NCI-H2227 (cell line): ENCODE measurements around the gene ATP8A2.
"Not testable (repeated sequence)": the region's sequence is repeated elsewhere in the genome, so short reads cannot be mapped to it uniquely, and the experiment has no call there.

Experiments used
- DNase-seq: peaks from one replicate; lab custom pipeline; 2025; ENCODE audit not compliant: unreplicated experiment; lab: John Stamatoyannopoulos, UW

Gene ATP8A2

DNA sequence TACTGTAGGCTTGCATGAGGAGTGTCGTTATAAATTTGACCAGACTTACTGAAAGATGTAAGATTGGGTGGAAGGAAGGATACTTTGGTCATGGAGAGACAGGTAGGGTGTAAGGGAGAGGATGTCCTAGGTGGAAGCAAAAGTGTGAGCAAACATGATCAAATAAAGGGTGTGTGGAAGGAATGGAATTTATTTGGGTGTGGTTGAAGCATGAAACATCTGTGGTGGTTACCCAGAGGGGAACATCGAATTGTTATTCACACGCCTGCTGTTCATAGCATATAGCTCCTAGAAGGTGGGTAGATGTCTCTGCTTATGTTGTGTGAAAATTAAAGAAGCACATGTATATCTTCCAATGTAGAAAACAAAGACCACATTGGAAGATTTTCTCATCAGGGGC, 157.7 kb downstream of the ATP8A2 start:
- DNase-seq, result no peak

DNA sequence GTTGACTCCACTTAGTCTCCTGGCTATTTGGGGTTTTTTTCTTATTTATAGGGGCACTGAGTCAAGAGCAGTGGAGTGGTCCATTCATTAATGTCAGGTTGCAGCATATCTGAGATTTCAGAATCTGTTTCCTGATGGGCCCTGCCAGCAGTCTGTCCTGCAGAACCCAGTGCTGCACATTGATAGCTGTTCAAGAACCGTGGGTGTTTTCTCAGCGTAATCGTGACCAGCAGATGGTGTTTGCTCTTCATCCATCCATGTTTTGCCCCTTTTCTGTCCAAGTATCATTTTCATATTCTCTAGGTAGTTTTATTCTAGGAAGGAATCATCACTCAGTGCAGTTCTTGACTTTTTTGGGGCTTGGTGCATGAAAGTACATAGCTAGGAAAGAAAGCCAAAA, 166.5 kb downstream of the ATP8A2 start:
- no peak for DNase-seq

GRCh38 chr13:25541434-25542123, 169.8 kb downstream of the ATP8A2 start:
- no peak for DNase-seq

DNA sequence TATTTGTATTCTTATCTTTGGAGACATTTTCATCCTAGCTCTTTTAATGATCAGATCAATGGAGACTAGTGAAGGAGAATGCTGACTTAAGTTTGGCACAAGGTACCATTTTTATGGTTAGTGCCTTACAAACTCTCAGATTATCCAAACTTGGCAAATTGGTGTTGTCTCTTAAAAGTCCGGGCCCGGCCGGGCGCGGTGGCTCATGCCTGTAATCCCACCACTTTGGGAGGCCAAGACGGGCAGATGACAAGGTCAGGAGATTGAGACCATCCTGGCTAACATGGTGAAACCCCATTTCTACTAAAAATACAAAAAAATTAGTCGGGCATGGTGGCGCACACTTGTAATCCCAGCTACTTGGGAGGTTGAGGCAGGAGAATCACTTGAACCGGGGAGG, 177.2 kb downstream of the ATP8A2 start:
- DNase-seq, result not testable (repeated sequence)

- DNase-seq, result no peak
Measured at GRCh38 chr13:25561812-25562211, 190.0 kb downstream of the ATP8A2 start.

DNA sequence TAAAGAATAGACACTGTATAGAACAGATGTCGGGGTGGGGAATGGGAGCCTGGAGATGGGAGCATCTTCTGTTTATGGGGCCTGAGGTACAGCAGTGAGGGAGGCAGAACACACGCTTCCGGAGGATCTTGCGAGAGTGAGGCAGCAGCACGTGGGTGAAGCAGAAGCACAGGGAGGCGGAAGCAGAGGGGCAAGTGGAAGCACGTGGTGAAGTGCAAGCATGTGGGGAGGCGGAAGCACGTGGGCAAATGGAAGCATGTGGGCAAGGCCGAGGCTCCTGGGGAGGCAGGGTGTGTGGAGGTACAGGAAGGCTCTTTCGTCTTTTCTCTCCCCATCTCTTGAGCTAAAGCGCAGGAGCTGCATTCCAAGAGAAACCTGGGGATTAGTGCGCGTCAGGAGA, 198.4 kb downstream of the ATP8A2 start:
- DNase-seq, result no peak

- no peak for DNase-seq
Measured at GRCh38 chr13:25571237-25571636, 199.5 kb downstream of the ATP8A2 start.

GRCh38 chr13:25572171-25572570, 200.4 kb downstream of the ATP8A2 start:
- not testable (repeated sequence) for DNase-seq

- DNase-seq, result peak; percentile 85
Measured at GRCh38 chr13:25574437-25575411, 202.9 kb downstream of the ATP8A2 start.

GRCh38 chr13:25575562-25575961, 203.8 kb downstream of the ATP8A2 start:
- no peak for DNase-seq

DNA sequence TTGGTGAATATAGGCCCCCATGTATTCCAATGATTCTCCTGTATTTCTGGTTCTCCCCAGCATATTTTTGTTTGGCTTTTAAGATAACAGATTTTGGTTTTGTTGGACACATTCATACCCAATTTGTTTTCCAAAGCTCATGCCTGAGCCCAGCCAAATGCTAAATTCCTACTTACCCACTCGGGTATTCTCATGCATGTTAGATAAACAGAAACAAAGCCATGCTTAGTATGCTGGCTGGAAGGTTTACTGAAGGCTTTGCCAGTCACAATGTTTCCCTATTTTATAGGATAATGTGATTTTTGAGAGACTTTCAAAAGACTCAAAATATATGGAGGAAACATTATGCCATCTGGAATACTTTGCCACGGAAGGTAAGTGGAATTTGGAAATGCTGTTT, 206.8 kb downstream of the ATP8A2 start:
- no peak for DNase-seq

DNA sequence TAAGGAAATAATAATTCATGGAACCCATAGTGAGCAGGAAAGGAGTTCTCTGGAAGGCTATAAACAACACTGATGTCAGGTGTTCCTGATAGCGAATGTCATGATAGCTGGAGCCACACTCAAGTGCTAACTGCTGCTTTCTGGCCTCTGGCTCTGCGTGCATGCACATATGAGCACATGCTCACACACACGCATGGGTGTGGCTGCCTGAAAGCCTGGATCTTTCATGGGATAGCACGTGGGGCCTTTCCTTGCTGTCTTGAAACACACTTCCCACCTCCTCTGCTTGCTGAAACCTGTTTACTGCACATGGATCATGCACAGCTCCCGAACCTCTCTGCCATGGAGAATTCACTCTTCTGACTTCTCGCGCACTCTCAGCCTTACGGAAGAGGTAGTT, 207.4 kb downstream of the ATP8A2 start:
- no peak for DNase-seq

- DNase-seq, result no peak
Measured at GRCh38 chr13:25581351-25581750, 209.6 kb downstream of the ATP8A2 start.

- DNase-seq, result no peak
Measured at GRCh38 chr13:25584087-25584486, 212.3 kb downstream of the ATP8A2 start.

GRCh38 chr13:25585000-25585399, 213.2 kb downstream of the ATP8A2 start:
- DNase-seq, result peak; percentile 47

GRCh38 chr13:25587326-25587980, 215.7 kb downstream of the ATP8A2 start:
- no peak for DNase-seq

DNA sequence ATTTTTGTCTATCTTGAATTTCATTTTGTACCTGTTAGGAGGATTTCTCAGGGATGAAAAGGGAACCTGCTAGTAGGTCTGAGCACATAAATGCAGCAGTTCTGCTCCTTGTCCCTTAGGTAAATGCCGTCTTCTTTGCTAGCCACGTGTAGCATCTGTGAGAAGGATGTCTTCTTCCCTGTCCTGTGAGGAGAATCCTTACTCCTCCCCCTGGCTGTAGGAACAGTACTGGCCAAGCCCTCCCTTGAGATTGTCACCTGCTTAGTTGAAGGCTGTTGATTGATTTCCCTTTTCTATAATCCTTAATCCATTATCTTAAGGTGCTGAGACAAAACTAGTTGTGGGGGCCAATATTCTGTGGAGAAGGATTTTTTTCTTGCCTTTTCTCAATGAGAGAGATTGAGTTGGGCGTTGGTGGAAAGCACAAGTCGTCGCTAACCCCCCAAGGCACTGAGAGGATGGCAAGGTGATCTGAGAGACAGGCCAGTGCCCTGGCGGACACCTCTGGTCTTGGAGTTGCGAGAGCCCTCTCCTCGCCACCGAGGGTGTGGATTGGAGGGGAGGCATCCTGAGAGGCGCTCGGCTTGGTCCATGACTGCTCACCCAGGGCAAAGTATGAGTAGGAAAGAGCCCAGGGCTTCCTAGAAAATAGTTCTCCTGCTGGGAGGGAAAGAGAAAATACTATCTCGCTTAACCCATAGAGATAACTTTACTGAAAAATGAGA, 216.7 kb downstream of the ATP8A2 start:
- no peak for DNase-seq

- DNase-seq, result no peak
Measured at GRCh38 chr13:25598421-25598820, 226.6 kb downstream of the ATP8A2 start.

DNA sequence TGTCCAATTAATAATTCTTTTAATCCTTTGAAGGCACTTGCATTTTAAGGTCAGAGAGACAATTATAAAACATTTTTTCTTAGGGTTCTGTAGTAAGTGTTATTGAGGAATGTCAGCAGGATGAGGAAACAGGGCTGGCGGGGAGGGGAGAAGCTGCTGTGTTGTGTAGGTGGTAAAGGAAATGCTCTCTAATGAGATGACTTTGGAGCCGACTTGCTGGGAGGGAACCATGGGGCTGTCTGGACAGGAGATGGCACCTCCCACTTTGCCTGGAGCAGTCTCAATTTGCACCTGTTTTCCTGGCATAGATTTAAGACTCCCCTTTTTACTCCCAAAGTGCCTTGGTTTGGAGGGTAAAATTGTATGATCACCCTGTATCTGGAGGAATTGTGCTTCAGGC, 230.4 kb downstream of the ATP8A2 start:
- DNase-seq, result no peak

- DNase-seq, result no peak
Measured at GRCh38 chr13:25604106-25604505, 232.3 kb downstream of the ATP8A2 start.

GRCh38 chr13:25607096-25607495, 235.3 kb downstream of the ATP8A2 start:
- no peak for DNase-seq
